HepG2 (cell line): ENCODE data around the gene CAMK1. TPM values are rescaled to one million over a fixed set of nuclear protein-coding genes. Genes with fewer than 3 reads are reported as not detected.

ENCODE experiments used
- CAMTA2 ChIP-seq: sonication (generic); formaldehyde crosslinking; IDR thresholded peaks from 2 replicates; pipeline ENCODE4 v1.4.0; 2020; ENCODE audit warnings: mild to moderate bottlenecking, missing genetic modification reagents, borderline replicate concordance
- CBX1 ChIP-seq: IDR thresholded peaks from one replicate; pipeline ENCODE4 v1.6.1; 2016; ENCODE audit warnings: antibody characterized with exemption, low read depth
- HDAC1 ChIP-seq: sonication (generic); formaldehyde crosslinking; IDR thresholded peaks from 2 replicates; pipeline ENCODE4 v1.5.1; 2020; ENCODE audit warnings: mild to moderate bottlenecking, missing genetic modification reagents
- HMG20B ChIP-seq: conservative IDR thresholded peaks from 2 replicates; pipeline ENCODE4 v1.6.1; 2016; ENCODE audit warnings: missing genetic modification reagents, missing compliant biosample characterization
- NFE2L2 ChIP-seq: fragments of 150-350 bp; IDR thresholded peaks from 2 replicates; pipeline ENCODE4 v1.6.1; 2014; ENCODE audit warnings: low read length
- PHF5A ChIP-seq: IDR thresholded peaks from one replicate; pipeline ENCODE4 v1.6.1; 2018; ENCODE audit warnings: low read depth, missing genetic modification reagents; ENCODE audit not compliant: unreplicated experiment
- RFX3 ChIP-seq: IDR thresholded peaks from 2 replicates; pipeline ENCODE4 v1.6.1; 2016; ENCODE audit warnings: missing biosample characterization, missing genetic modification reagents
- TBP ChIP-seq: sonication (generic); formaldehyde crosslinking; IDR thresholded peaks from 2 replicates; pipeline ENCODE4 v1.5.0; 2020; ENCODE audit warnings: missing genetic modification reagents
- YY1 ChIP-seq: IDR thresholded peaks from 2 replicates; pipeline ENCODE4 v1.6.1; 2011; ENCODE audit warnings: low read length, low read depth, moderate library complexity, mild to moderate bottlenecking; ENCODE audit not compliant: insufficient read depth, insufficient replicate concordance
- ZBTB1 ChIP-seq: sonication (generic); formaldehyde crosslinking; IDR thresholded peaks from 2 replicates; pipeline ENCODE4 v1.4.0; 2020; ENCODE audit warnings: missing genetic modification reagents, borderline replicate concordance
- ZNF180 ChIP-seq: sonication (generic); formaldehyde crosslinking; IDR thresholded peaks from 2 replicates; pipeline ENCODE4 v1.4.0; 2020; ENCODE audit warnings: low read depth, missing genetic modification reagents, borderline replicate concordance
- ZNF354B ChIP-seq: sonication (generic); formaldehyde crosslinking; IDR thresholded peaks from 2 replicates; pipeline ENCODE4 v1.8.0; 2022; ENCODE audit warnings: mild to moderate bottlenecking, missing genetic modification reagents
- ZNF562 ChIP-seq: sonication (generic); formaldehyde crosslinking; IDR thresholded peaks from 2 replicates; pipeline ENCODE4 v1.8.0; 2022; ENCODE audit warnings: missing genetic modification reagents, borderline replicate concordance
- ZNF614 ChIP-seq: IDR thresholded peaks from 2 replicates; pipeline ENCODE4 v1.6.1; 2018; ENCODE audit warnings: missing biosample characterization, missing genetic modification reagents, inconsistent platforms, borderline replicate concordance
- ZNF777 ChIP-seq: sonication (generic); formaldehyde crosslinking; IDR thresholded peaks from 2 replicates; pipeline ENCODE4 v1.4.0; 2020; ENCODE audit warnings: missing genetic modification reagents
- ZNF841 ChIP-seq: sonication (generic); formaldehyde crosslinking; IDR thresholded peaks from 2 replicates; pipeline ENCODE4 v1.8.1; 2023; ENCODE audit warnings: missing genetic modification reagents, borderline replicate concordance
- polyA plus RNA-seq, 8 experiments: library from polyadenylated mRNA; depleted of rRNA in 3 of 8; stranded (reverse) in 7 of 8; unstranded in 1 of 8; fragments of >200 nt; fragmentation: Illumina TruSeq in 4 of 8; extraction: Trizol in 4 of 8; gene quantifications; 2 replicates each; pipeline versions ENCODE4 v1.2.1 to v1.2.3, GENCODE V29; 2011 to 2016; ENCODE audit warnings: low read depth in 4 of 8, missing spikeins in 1 of 8, mixed read lengths in 1 of 8; ENCODE audit not compliant: insufficient read depth in 1 of 8
- total RNA-seq, 5 experiments: library from RNA; depleted of rRNA; stranded (reverse); fragments of >200 nt; fragmentation: Illumina TruSeq; extraction: Trizol; gene quantifications; 2 replicates each; pipeline ENCODE4 v1.2.3, GENCODE V29; 2016; ENCODE audit warnings: low read depth in 1 of 5
- TF ChIP-seq, protein P1 (sequence below): sonication (generic); formaldehyde crosslinking; IDR thresholded peaks from 2 replicates; pipeline ENCODE4 v1.5.0; 2020; ENCODE audit warnings: missing genetic modification reagents
- TF ChIP-seq, protein P2 (sequence below), 2 experiments: sonication (generic) in 1 of 2; formaldehyde crosslinking in 1 of 2; IDR thresholded peaks; 2 replicates each; pipeline versions ENCODE4 v1.5.1 to v1.6.1; 2011 to 2020; ENCODE audit warnings: borderline replicate concordance in 1 of 2, low read depth in 1 of 2, low read length in 1 of 2, mild to moderate bottlenecking in 1 of 2, missing genetic modification reagents in 1 of 2, moderate library complexity in 1 of 2
- TF ChIP-seq, protein P3 (sequence below): sonication (generic); formaldehyde crosslinking; IDR thresholded peaks from 2 replicates; pipeline ENCODE4 v1.8.1; 2022; ENCODE audit warnings: mild to moderate bottlenecking, missing genetic modification reagents
- TF ChIP-seq, protein P4 (sequence below): sonication (generic); formaldehyde crosslinking; IDR thresholded peaks from 2 replicates; pipeline ENCODE4 v1.5.0; 2020; ENCODE audit warnings: mild to moderate bottlenecking, missing genetic modification reagents, moderate library complexity
- TF ChIP-seq, protein P5 (sequence below): sonication (generic); formaldehyde crosslinking; IDR thresholded peaks from 2 replicates; pipeline ENCODE4 v1.5.0; 2020; ENCODE audit warnings: missing genetic modification reagents

The CAMK1 gene
- total and polyA plus RNA-seq, 2 of the 13 experiments (the other 11 are each of a cell fraction or from before 2014, with no cell fraction given) = 26.4 to 53.3 TPM

DNA sequence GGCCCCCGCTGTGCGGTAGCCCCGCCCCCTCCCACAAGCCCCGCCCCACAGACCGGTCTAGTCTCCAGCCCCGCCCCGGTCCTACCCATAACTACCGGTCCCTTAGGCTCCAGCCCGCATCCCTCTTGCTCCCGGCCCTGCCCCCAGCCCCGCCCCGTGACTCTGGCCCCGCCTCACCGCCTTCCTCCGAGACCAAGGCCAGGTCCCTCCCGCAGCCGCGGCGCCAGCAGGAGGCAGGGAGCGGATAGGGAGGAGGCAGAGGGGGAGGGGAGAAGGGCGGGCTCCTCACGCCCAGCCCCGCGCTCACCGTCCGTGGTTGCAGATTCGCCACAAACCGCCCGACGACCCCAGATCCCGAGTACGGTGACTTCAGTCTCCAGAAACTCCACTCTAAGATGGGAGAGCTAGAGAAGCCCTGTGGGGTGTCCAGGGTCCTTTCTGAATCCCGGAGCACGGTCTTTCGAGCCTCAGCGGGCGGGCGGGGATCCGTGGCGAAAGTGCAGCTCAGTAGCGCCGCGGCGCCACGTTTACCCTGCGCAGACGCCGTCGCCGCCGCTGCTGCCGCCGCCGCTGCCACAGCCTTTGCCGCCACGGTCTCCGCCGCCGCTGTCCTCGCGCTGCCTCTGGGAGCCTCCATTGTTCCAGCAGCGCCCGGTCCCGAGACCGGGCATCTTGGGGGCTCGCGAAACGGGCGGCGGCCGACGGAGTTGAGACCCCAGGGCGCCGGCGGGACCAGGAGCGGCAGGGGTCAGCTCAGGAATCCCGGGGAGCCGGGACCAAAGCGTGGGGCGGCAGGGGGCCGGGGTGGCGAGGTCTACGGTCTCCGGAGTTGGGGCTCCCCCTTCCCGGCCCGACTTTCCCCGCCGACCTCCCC is 38.3 kb downstream of the CAMK1 start, which contains the start of gene BRPF1 (continued):
- no peak for TF ChIP-seq YY1
- no peak for TF ChIP-seq ZNF354B (CRISPR knock-in tag)
- TF ChIP-seq, protein P1, sequence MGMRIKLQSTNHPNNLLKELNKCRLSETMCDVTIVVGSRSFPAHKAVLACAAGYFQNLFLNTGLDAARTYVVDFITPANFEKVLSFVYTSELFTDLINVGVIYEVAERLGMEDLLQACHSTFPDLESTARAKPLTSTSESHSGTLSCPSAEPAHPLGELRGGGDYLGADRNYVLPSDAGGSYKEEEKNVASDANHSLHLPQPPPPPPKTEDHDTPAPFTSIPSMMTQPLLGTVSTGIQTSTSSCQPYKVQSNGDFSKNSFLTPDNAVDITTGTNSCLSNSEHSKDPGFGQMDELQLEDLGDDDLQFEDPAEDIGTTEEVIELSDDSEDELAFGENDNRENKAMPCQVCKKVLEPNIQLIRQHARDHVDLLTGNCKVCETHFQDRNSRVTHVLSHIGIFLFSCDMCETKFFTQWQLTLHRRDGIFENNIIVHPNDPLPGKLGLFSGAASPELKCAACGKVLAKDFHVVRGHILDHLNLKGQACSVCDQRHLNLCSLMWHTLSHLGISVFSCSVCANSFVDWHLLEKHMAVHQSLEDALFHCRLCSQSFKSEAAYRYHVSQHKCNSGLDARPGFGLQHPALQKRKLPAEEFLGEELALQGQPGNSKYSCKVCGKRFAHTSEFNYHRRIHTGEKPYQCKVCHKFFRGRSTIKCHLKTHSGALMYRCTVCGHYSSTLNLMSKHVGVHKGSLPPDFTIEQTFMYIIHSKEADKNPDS (CRISPR knock-in tag) = no peak
- TF ChIP-seq, protein P2, sequence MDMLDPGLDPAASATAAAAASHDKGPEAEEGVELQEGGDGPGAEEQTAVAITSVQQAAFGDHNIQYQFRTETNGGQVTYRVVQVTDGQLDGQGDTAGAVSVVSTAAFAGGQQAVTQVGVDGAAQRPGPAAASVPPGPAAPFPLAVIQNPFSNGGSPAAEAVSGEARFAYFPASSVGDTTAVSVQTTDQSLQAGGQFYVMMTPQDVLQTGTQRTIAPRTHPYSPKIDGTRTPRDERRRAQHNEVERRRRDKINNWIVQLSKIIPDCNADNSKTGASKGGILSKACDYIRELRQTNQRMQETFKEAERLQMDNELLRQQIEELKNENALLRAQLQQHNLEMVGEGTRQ (IDR thresholded peaks at IDR 0.05; ENCODE audit: low read depth, low read length) = no peak
- TF ChIP-seq, protein P2 (CRISPR knock-in tag; IDR thresholded peaks at IDR 0.05; ENCODE audit: borderline replicate concordance) = no peak; the same call in 1 of the 2 replicates
- TF ChIP-seq PHF5A (CRISPR knock-in tag) = peak; percentile 53
- TF ChIP-seq ZBTB1 (CRISPR knock-in tag) = no peak
- TF ChIP-seq, protein P3, sequence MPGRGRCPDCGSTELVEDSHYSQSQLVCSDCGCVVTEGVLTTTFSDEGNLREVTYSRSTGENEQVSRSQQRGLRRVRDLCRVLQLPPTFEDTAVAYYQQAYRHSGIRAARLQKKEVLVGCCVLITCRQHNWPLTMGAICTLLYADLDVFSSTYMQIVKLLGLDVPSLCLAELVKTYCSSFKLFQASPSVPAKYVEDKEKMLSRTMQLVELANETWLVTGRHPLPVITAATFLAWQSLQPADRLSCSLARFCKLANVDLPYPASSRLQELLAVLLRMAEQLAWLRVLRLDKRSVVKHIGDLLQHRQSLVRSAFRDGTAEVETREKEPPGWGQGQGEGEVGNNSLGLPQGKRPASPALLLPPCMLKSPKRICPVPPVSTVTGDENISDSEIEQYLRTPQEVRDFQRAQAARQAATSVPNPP (CRISPR knock-in tag) = no peak
- TF ChIP-seq TBP (CRISPR knock-in tag) = no peak
- TF ChIP-seq, protein P4, sequence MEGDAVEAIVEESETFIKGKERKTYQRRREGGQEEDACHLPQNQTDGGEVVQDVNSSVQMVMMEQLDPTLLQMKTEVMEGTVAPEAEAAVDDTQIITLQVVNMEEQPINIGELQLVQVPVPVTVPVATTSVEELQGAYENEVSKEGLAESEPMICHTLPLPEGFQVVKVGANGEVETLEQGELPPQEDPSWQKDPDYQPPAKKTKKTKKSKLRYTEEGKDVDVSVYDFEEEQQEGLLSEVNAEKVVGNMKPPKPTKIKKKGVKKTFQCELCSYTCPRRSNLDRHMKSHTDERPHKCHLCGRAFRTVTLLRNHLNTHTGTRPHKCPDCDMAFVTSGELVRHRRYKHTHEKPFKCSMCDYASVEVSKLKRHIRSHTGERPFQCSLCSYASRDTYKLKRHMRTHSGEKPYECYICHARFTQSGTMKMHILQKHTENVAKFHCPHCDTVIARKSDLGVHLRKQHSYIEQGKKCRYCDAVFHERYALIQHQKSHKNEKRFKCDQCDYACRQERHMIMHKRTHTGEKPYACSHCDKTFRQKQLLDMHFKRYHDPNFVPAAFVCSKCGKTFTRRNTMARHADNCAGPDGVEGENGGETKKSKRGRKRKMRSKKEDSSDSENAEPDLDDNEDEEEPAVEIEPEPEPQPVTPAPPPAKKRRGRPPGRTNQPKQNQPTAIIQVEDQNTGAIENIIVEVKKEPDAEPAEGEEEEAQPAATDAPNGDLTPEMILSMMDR (CRISPR knock-in tag) = peak; percentile 43
- no peak for TF ChIP-seq ZNF841 (CRISPR knock-in tag)
- no peak for TF ChIP-seq ZNF562
- TF ChIP-seq RFX3 (CRISPR knock-in tag) = no peak
- peak; percentile 44; the same call in 1 of the 2 replicates for TF ChIP-seq ZNF614 (CRISPR knock-in tag)
- TF ChIP-seq NFE2L2 = no peak
- peak; percentile 62 for TF ChIP-seq ZNF777 (CRISPR knock-in tag)
- TF ChIP-seq HMG20B (CRISPR knock-in tag) = no peak
- no peak for TF ChIP-seq CAMTA2 (CRISPR knock-in tag)
- TF ChIP-seq CBX1 = no peak
- TF ChIP-seq ZNF180 (CRISPR knock-in tag) = no peak
- TF ChIP-seq, protein P5, sequence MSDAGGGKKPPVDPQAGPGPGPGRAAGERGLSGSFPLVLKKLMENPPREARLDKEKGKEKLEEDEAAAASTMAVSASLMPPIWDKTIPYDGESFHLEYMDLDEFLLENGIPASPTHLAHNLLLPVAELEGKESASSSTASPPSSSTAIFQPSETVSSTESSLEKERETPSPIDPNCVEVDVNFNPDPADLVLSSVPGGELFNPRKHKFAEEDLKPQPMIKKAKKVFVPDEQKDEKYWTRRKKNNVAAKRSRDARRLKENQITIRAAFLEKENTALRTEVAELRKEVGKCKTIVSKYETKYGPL (CRISPR knock-in tag) = no peak
- TF ChIP-seq HDAC1 = peak; percentile 86
